Endothelial cell of umbilical vein (primary cell): ENCODE results near the gene RAB12. TPM values are rescaled to one million over a fixed set of nuclear protein-coding genes. Genes with fewer than 3 reads are reported as not detected.

Experiments used
- BruUV-seq: library from RNA; stranded (reverse); fragments of 400-500 nt; replicated peaks from 2 replicates; lab custom pipeline; 2021; lab: Mats Ljungman, UMichigan
- CTCF ChIA-PET: fragments of 300-600, 350-600 bp; sonication (Branson Sonifier 250); formaldehyde crosslinking; loops from one replicate; lab custom pipeline; 2021; ENCODE audit warnings: antibody characterized with exemption, inconsistent platforms; lab: Charles Lee
- POLR2A ChIA-PET: fragments of 300-600, 350-600 bp; sonication (Branson Sonifier 250); formaldehyde crosslinking; loops from one replicate; lab custom pipeline; 2021; ENCODE audit warnings: antibody characterized with exemption, inconsistent platforms; lab: Charles Lee
- DNase-seq: peaks from one replicate; pipeline ENCODE4 v3.0.0-alpha.2; 2011; ENCODE audit warnings: low read depth, low spot score
- FAIRE-seq: peaks from 2 replicates; lab custom pipeline; 2011; peaks lifted over from hg19 to GRCh38; lab: Jason Lieb, UNC
- H2AFZ ChIP-seq: 2 replicates; pipeline ENCODE4 v1.6.0; 2012; ENCODE audit warnings: low read depth, low read length, control low read depth, inconsistent platforms
- H3K27ac ChIP-seq: 2 replicates; pipeline ENCODE4 v1.5.1; 2011; ENCODE audit warnings: low read depth, mild to moderate bottlenecking, control low read depth, low read length, moderate library complexity; ENCODE audit not compliant: insufficient read depth
- H3K27me3 ChIP-seq, 2 experiments: 2 replicates each; pipeline versions ENCODE4 v1.6.0 to v1.6.1; 2011; ENCODE audit warnings: low read length in 2 of 2, mixed read lengths in 1 of 2; ENCODE audit not compliant: control insufficient read depth in 2 of 2, insufficient read depth in 2 of 2
- H3K36me3 ChIP-seq, 2 experiments: 2 replicates in 1 of 2; 3 replicates in 1 of 2; pipeline ENCODE4 v1.5.1; 2011; ENCODE audit warnings: low read length in 2 of 2, mild to moderate bottlenecking in 1 of 2, moderate library complexity in 1 of 2; ENCODE audit not compliant: control insufficient read depth in 2 of 2, insufficient read depth in 2 of 2; ENCODE audit errors: extremely low read depth in 1 of 2
- H3K4me1 ChIP-seq: 3 replicates; pipeline ENCODE4 v1.5.1; 2011; ENCODE audit warnings: mild to moderate bottlenecking, low read length; ENCODE audit not compliant: control insufficient read depth, insufficient read depth; ENCODE audit errors: extremely low read depth
- H3K4me2 ChIP-seq: 2 replicates; pipeline ENCODE4 v1.6.1; 2011; ENCODE audit warnings: low read length, control low read depth, mixed read lengths; ENCODE audit not compliant: insufficient read depth
- H3K4me3 ChIP-seq, 3 experiments: fragments of 200-600 bp in 1 of 3; sonication (generic), shearing (Covaris generic) in 1 of 3; replicated peaks in 1 of 3; 2 replicates each; pipeline ENCODE4 v1.5.1; 2011 to 2016; ENCODE audit warnings: control low read depth in 3 of 3, low read length in 3 of 3, mild to moderate bottlenecking in 2 of 3, inconsistent platforms in 1 of 3, low read depth in 1 of 3, moderate library complexity in 1 of 3; ENCODE audit not compliant: insufficient read depth in 1 of 3
- H3K79me2 ChIP-seq: 2 replicates; pipeline ENCODE4 v1.6.0; 2012; ENCODE audit warnings: low read length, inconsistent platforms; ENCODE audit not compliant: control insufficient read depth, insufficient read depth
- H3K9ac ChIP-seq: replicated peaks from 2 replicates; pipeline ENCODE3; 2011; ENCODE audit warnings: low read length, control low read depth; ENCODE audit not compliant: insufficient read depth; ENCODE audit errors: extremely low read depth
- H3K9me1 ChIP-seq: replicated peaks from 3 replicates; pipeline ENCODE4 v1.6.0; 2011; ENCODE audit warnings: mild to moderate bottlenecking, low read length; ENCODE audit not compliant: control insufficient read depth, insufficient read depth; ENCODE audit errors: extremely low read depth
- H3K9me3 ChIP-seq: replicated peaks from 2 replicates; pipeline ENCODE4 v1.5.1; 2012; ENCODE audit warnings: low read length, inconsistent platforms; ENCODE audit not compliant: control insufficient read depth, insufficient read depth
- H4K20me1 ChIP-seq: replicated peaks from 2 replicates; pipeline ENCODE3; 2011; ENCODE audit warnings: mild to moderate bottlenecking, low read length; ENCODE audit not compliant: control insufficient read depth, insufficient read depth; ENCODE audit errors: extremely low read depth
- CTCF ChIP-seq, 2 donors: IDR thresholded peaks; 1 replicate in 1 of 2; 2 replicates in 1 of 2; pipeline ENCODE4 v1.5.1; 2011; ENCODE audit warnings: low read length in 2 of 2, mild to moderate bottlenecking in 2 of 2, moderate library complexity in 2 of 2, control low read depth in 1 of 2, inconsistent platforms in 1 of 2, low read depth in 1 of 2; ENCODE audit not compliant: insufficient read depth in 1 of 2; ENCODE audit errors: extremely low read depth in 1 of 2
- EZH2 ChIP-seq: IDR thresholded peaks from 2 replicates; pipeline ENCODE4 v1.6.1; 2012; ENCODE audit warnings: borderline replicate concordance, low read depth, mild to moderate bottlenecking, moderate library complexity, low read length, inconsistent platforms; ENCODE audit not compliant: severe bottlenecking
- FOS ChIP-seq: IDR thresholded peaks from 2 replicates; pipeline ENCODE4 v1.6.1; 2011; ENCODE audit warnings: mild to moderate bottlenecking, low read length, moderate library complexity, borderline replicate concordance; ENCODE audit not compliant: insufficient read depth
- GATA2 ChIP-seq: IDR thresholded peaks from 2 replicates; pipeline ENCODE4 v1.7.0; 2011; ENCODE audit warnings: low read depth, mild to moderate bottlenecking, moderate library complexity, mixed read lengths, low read length; ENCODE audit not compliant: insufficient read length, insufficient read depth
- JUN ChIP-seq: IDR thresholded peaks from 2 replicates; pipeline ENCODE4 v1.6.1; 2011; ENCODE audit warnings: borderline replicate concordance, low read depth; ENCODE audit not compliant: insufficient read length, insufficient read depth
- MAX ChIP-seq: IDR thresholded peaks from 2 replicates; pipeline ENCODE4 v1.6.1; 2011; ENCODE audit not compliant: insufficient read depth, insufficient read length
- MYC ChIP-seq: IDR thresholded peaks from one replicate; pipeline ENCODE4 v1.6.1; 2011; ENCODE audit warnings: mild to moderate bottlenecking, low read depth, low read length
- POLR2A ChIP-seq: IDR thresholded peaks from 2 replicates; pipeline ENCODE4 v1.6.1; 2012; ENCODE audit warnings: low read depth, mild to moderate bottlenecking, control low read depth, low read length
- POLR2AphosphoS5 ChIP-seq: IDR thresholded peaks from 2 replicates; pipeline ENCODE4 v1.6.1; 2012; ENCODE audit warnings: low read depth, mild to moderate bottlenecking, control low read depth, low read length, moderate library complexity; ENCODE audit not compliant: insufficient read depth
- dilution Hi-C: fragments of 300-500 bp; cut with MboI; formaldehyde crosslinking; loops from one replicate; pipeline ENCODE4 v1.15.0; 2019; ENCODE audit warnings: low sequenced_read_pairs; ENCODE audit not compliant: extremely low pct_ligation_motif_present
- intact Hi-C: fragments of 100-400 bp; cut with micrococcal nuclease; formaldehyde crosslinking; loops from one replicate; pipeline ENCODE4 v1.10.0; 2022
- polyA plus RNA-seq, 4 experiments: library from polyadenylated mRNA; depleted of rRNA in 3 of 4; stranded (reverse) in 3 of 4; unstranded in 1 of 4; fragments of >200 nt; gene quantifications; 2 replicates each; pipeline versions ENCODE4 v1.2.1 to v1.2.3, GENCODE V29; 2011 to 2012; ENCODE audit warnings: missing spikeins in 1 of 4
- total RNA-seq: library from RNA; stranded (reverse); gene quantifications from 2 replicates; pipeline ENCODE4 v1.2.3, GENCODE V29; 2021

The RAB12 gene
- total and polyA plus RNA-seq, 2 donors (not counting 3 experiments of a cell fraction or from before 2014, with no cell fraction given) = 11.5 to 42.0 TPM

DNA sequence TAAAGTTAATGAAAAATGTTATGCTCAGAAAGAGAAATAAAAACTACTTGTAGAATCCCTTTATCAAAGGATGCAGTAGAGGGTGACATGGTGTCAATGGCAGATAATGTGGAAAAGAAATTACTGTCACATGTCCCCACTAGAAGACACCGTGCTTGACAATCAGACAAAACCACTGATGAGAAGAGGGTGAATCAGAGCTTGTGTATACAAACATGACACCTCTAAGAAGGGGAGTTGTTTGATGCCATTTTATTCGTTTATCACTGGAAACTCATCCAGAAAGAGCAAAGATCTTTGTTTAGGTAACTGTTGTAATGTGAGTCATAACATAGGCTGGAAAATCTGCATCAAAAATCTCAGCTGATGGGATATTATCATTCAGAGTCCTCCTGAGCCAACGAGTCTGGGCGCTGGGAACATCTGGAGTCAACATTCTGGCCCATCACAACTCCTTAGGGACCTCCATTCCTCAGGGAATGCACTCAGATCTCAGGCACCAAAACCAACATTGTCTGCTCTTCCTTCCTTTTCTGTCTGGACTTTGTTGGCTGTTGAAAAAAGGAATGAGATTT is 49.5 kb upstream of the RAB12 start:
- DNase-seq = no peak
- Histone ChIP-seq H3K79me2 (no peaks in the 10 kb centered on the region), H3K4me2 (no peak overlapping the region), H3K4me1 (no peaks in the 10 kb centered on the region), H3K27ac (no peak overlapping the region), H4K20me1 (no peaks in the 10 kb centered on the region), H3K9me3 (no peaks in the 10 kb centered on the region), H2AFZ (no peak overlapping the region), H3K9ac (no peak overlapping the region), H3K36me3 (no peaks in the 10 kb centered on the region), H3K4me3 (no peak overlapping the region), H3K9me1 (no peaks in the 10 kb centered on the region), H3K27me3 (no peaks in the 10 kb centered on the region)
- ChIA-PET POLR2A (no interaction called here), CTCF (no interaction called here)
- no peak for FAIRE-seq
- BruUV-seq = no TSS peak
- TF ChIP-seq GATA2 (no peak), FOS (no peak), EZH2 (no peak), JUN (no peak)
- dilution Hi-C loops (no loop called here), intact Hi-C loops (no loop called here)

DNA sequence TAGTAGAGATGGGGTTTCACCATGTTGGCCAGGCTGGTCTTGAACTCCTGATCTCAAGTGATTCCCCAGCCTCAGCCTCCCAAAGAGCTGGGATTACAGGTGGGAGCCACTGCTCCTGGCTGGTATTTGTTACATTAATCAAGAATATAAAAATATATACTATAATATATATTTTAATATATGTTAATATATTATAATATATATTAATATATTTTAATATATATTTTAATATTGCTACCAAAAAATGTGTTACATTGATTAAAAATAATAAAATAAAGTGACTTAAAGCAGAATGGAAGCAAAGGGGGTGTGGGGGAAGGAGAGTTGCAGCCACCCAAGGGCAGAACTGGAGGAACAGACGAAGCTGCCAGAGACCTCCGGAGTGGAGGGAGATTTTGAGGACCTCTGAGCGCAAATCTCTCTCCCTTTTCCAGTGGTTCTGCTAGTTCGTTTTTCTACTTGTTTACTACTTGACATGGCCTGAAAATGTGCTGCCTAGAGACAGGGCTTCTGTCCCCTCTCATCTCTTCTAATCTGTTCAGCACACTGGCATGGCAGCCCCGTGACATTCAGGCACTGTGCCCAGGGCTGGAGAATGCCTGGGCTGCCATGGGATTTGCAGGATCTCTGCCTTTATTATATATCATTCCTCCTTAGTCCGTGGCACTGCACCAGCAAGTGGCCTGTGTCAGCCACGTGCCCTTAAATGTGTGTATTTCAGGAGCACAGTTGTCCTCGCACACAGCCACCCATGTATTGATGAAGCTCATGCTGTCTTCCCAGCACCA is 47.9 kb upstream of the RAB12 start:
- CTCF ChIA-PET = no interaction called here
- no peak for TF ChIP-seq POLR2A
- TF ChIP-seq POLR2AphosphoS5 = no peak
- no peak for TF ChIP-seq GATA2
- TF ChIP-seq MYC = no peak
- no peak for TF ChIP-seq CTCF (IDR thresholded peaks at IDR 0.05; ENCODE audit: extremely low read depth in 1 of 2, insufficient read depth in 1 of 2, low read depth in 1 of 2, low read length in 2 of 2)
- TF ChIP-seq JUN = no peak
- no peak for TF ChIP-seq MAX
- no peak for TF ChIP-seq FOS

More for the DNA sequence above, 47.9 kb upstream of the RAB12 start:
- BruUV-seq = no TSS peak
- FAIRE-seq = no peak
- intact Hi-C loops = no loop called here
- Histone ChIP-seq H3K36me3 (no peaks in the 10 kb centered on the region), H3K4me2 (no peak overlapping the region), H3K79me2 (no peaks in the 10 kb centered on the region), H3K4me1 (no peaks in the 10 kb centered on the region), H3K27me3 (no peaks in the 10 kb centered on the region), H3K4me3 (no peak overlapping the region), H3K9me1 (no peaks in the 10 kb centered on the region), H3K9me3 (no peaks in the 10 kb centered on the region), H4K20me1 (no peaks in the 10 kb centered on the region), H3K27ac (no peak overlapping the region), H3K9ac (no peak overlapping the region), H2AFZ (no peak overlapping the region)
- POLR2A ChIA-PET = no interaction called here
- no peak for DNase-seq
- dilution Hi-C loops = no loop called here
